GM18511 (cell line): ENCODE data around the gene GRM3.
A peak's percentile ranks its signal among the peaks of the same experiment; 100 is the strongest.

Experiments
- ATAC-seq: cut with Tn5 transposase; IDR thresholded peaks from one replicate; pipeline ENCODE4 v1.9.1; 2021; ENCODE audit warnings: mild to moderate bottlenecking, moderate library complexity; ENCODE audit not compliant: unreplicated experiment

The GRM3 gene

GRCh38 chr7:86692755-86693154 is 49.0 kb downstream of the GRM3 start:
- ATAC-seq, result no peak

- no peak for ATAC-seq
Measured at GRCh38 chr7:86706406-86706805, 62.7 kb downstream of the GRM3 start.

GRCh38 chr7:86708031-86708680 is 64.4 kb downstream of the GRM3 start:
- ATAC-seq, result no peak

- ATAC-seq, result no peak
Measured at GRCh38 chr7:86720306-86720705, 76.6 kb downstream of the GRM3 start.

GRCh38 chr7:86733783-86734182 is 90.1 kb downstream of the GRM3 start:
- ATAC-seq, result no peak

- no peak for ATAC-seq
Measured at GRCh38 chr7:86745013-86745745, 101.5 kb downstream of the GRM3 start.

GRCh38 chr7:86747698-86748097 is 104.0 kb downstream of the GRM3 start:
- ATAC-seq, result no peak

GRCh38 chr7:86748201-86748600 is 104.5 kb downstream of the GRM3 start:
- no peak for ATAC-seq

- ATAC-seq, result peak; percentile 62
Measured at GRCh38 chr7:86748843-86749719, 105.4 kb downstream of the GRM3 start.

- no peak for ATAC-seq
Measured at GRCh38 chr7:86749741-86750665, 106.3 kb downstream of the GRM3 start.

- no peak for ATAC-seq
Measured at GRCh38 chr7:86760236-86760635, 116.5 kb downstream of the GRM3 start.

- ATAC-seq, result no peak
Measured at GRCh38 chr7:86762129-86762528, 118.4 kb downstream of the GRM3 start.

GRCh38 chr7:86765931-86766330 is 122.2 kb downstream of the GRM3 start:
- no peak for ATAC-seq

GRCh38 chr7:86768394-86768793 is 124.7 kb downstream of the GRM3 start:
- peak; percentile 59 for ATAC-seq

- ATAC-seq, result peak; percentile 79
Measured at GRCh38 chr7:86768967-86769760, 125.5 kb downstream of the GRM3 start.

GRCh38 chr7:86773309-86773708 is 129.6 kb downstream of the GRM3 start:
- ATAC-seq, result no peak

- no peak for ATAC-seq
Measured at GRCh38 chr7:86775203-86775602, 131.5 kb downstream of the GRM3 start.

GRCh38 chr7:86776136-86776535 is 132.4 kb downstream of the GRM3 start:
- no peak for ATAC-seq

GRCh38 chr7:86778271-86778670 is 134.6 kb downstream of the GRM3 start:
- no peak for ATAC-seq

- no peak for ATAC-seq
Measured at GRCh38 chr7:86784765-86785164, 141.1 kb downstream of the GRM3 start.
